PC-3 (cell line): ENCODE results near the gene COL8A2. TPM values are rescaled to one million over a fixed set of nuclear protein-coding genes. Genes with fewer than 3 reads are reported as not detected.

Experiments used
- ATAC-seq: fragments of 200-7000 bp; cut with Tn5 transposase; 2 replicates; pipeline ENCODE4 v1.9.1; 2020; ENCODE audit warnings: mild to moderate bottlenecking, moderate library complexity
- BruUV-seq: library from RNA; stranded (reverse); fragments of 400-500 nt; replicated peaks from 2 replicates; lab custom pipeline; 2021; lab: Mats Ljungman, UMichigan
- CTCF ChIA-PET: fragments of 300-600 bp; sonication (Branson Sonifier 250); formaldehyde crosslinking; loops from one replicate; lab custom pipeline; 2022; ENCODE audit warnings: antibody characterized with exemption; lab: Charles Lee
- POLR2A ChIA-PET: fragments of 300-600 bp; sonication (Branson Sonifier 250); formaldehyde crosslinking; loops from one replicate; lab custom pipeline; 2022; ENCODE audit warnings: antibody characterized with exemption; ENCODE audit not compliant: unreplicated experiment; lab: Charles Lee
- DNase-seq: peaks from one replicate; pipeline ENCODE4 v3.0.0-alpha.2; 2015
- H2AFZ ChIP-seq: fragments of 300-600 bp; sonication (generic); 2 replicates; pipeline ENCODE4 v1.6.0; 2016; ENCODE audit warnings: antibody characterized with exemption, low read length
- H3F3A ChIP-seq: fragments of 300-600 bp; sonication (generic); one replicate; pipeline ENCODE4 v1.6.0; 2017; ENCODE audit warnings: antibody characterized with exemption, low read length, control low read depth, mild to moderate bottlenecking; ENCODE audit not compliant: unreplicated experiment
- H3K27ac ChIP-seq: fragments of 300-600 bp; sonication (generic); 2 replicates; pipeline ENCODE4 v1.5.1; 2016; ENCODE audit warnings: mild to moderate bottlenecking, low read length
- H3K27me3 ChIP-seq: fragments of 300-600 bp; sonication (generic); 2 replicates; pipeline ENCODE4 v1.6.1; 2016; ENCODE audit warnings: low read length, mixed read lengths
- H3K36me3 ChIP-seq: fragments of 300-600 bp; sonication (generic); 2 replicates; pipeline ENCODE4 v1.6.1; 2016; ENCODE audit warnings: low read depth, mixed run types, low read length, mixed read lengths
- H3K4me1 ChIP-seq: fragments of 300-600 bp; sonication (generic); 2 replicates; pipeline ENCODE4 v1.5.1; 2016; ENCODE audit warnings: low read length; ENCODE audit not compliant: insufficient read depth
- H3K4me2 ChIP-seq: fragments of 300-600 bp; sonication (generic); 2 replicates; pipeline ENCODE4 v1.6.0; 2016; ENCODE audit warnings: low read length
- H3K4me3 ChIP-seq: fragments of 300-600 bp; sonication (generic); 2 replicates; pipeline ENCODE4 v1.5.1; 2016; ENCODE audit warnings: mild to moderate bottlenecking, low read length, mixed read lengths
- H3K79me2 ChIP-seq: fragments of 300-600 bp; sonication (generic); 2 replicates; pipeline ENCODE4 v1.6.1; 2017; ENCODE audit warnings: low read length, mixed read lengths
- H3K9ac ChIP-seq: fragments of 300-600 bp; sonication (generic); 2 replicates; pipeline ENCODE4 v1.6.0; 2016; ENCODE audit warnings: mild to moderate bottlenecking, low read length
- H3K9me2 ChIP-seq: fragments of 300-600 bp; sonication (generic); replicated peaks from 2 replicates; pipeline ENCODE4 v1.6.1; 2016; ENCODE audit warnings: mixed run types, low read length, mixed read lengths
- H3K9me3 ChIP-seq: fragments of 300-600 bp; sonication (generic); 2 replicates; pipeline ENCODE4 v1.6.1; 2016; ENCODE audit warnings: low read length, mixed read lengths
- H4K20me1 ChIP-seq: fragments of 300-600 bp; sonication (generic); 2 replicates; pipeline ENCODE4 v1.6.1; 2016; ENCODE audit warnings: low read length, mixed read lengths
- EZH2 ChIP-seq: fragments of 300-600 bp; sonication (generic); IDR thresholded peaks from one replicate; pipeline ENCODE4 v1.6.1; 2017; ENCODE audit warnings: antibody characterized with exemption, mild to moderate bottlenecking, low read length; ENCODE audit not compliant: unreplicated experiment
- EZH2phosphoT487 ChIP-seq: fragments of 300-600 bp; sonication (generic); IDR thresholded peaks from 2 replicates; pipeline ENCODE4 v1.6.1; 2018; ENCODE audit warnings: mild to moderate bottlenecking, antibody characterized with exemption, low read length, borderline replicate concordance
- intact Hi-C: fragments of 100-400 bp; cut with micrococcal nuclease; formaldehyde crosslinking; loops from 2 replicates; pipeline ENCODE4 v1.9.0; 2023
- total RNA-seq: library from RNA; depleted of rRNA; stranded (reverse); fragments of >200 nt; gene quantifications from 2 replicates; pipeline ENCODE4 v1.2.3, GENCODE V29; 2014
- TF ChIP-seq, protein P1 (sequence below): fragments of 300-600 bp; sonication (generic); conservative IDR thresholded peaks from 2 replicates; pipeline ENCODE4 v1.5.1; 2017; ENCODE audit warnings: antibody characterized with exemption, low read depth, mild to moderate bottlenecking, low read length

Gene COL8A2
- total RNA-seq, 1 experiment from 2014 or later, result 0.26 TPM

DNA sequence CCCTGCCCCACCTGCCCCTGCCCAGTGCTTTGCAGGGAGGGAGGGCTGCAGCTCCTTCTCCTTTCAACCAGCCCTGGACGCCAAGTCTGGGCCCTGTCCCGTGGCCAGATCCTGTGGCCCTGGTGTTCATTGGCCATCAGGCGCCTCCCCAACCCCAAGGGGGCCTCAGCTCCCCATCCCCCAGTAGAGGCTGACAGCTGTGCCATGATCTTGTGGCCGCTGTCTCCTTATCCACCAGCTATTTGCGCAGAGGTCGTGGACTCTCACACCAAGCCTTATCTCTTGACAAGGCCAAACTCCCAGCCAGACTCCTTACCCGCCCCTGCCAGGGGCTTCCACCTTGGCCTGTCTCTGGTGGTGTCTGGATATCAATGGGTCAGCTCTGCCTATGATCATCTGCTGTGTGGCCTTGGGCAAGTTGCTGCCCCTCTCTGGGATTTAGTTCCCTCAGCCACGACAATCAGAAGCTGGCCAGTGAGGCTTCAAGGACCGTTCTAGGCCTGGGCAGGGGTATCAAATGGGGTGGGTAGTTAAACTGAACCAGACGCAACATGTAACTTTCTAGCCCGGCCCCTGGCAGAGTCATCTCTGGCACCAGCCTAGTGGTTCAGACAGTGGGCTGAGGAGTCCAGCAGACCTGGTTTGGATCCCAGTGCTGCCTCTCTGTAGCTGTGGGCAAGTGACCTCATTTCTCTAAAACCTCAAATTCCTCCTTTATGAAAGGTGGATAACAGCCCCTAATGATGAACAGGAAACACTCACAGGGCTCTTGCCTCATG lies 3.3 kb upstream of the COL8A2 start:
- DNase-seq (no peak), ATAC-seq (no peak)
- peaks cover 4% of the 10 kb centered on the region for H3K4me1 ChIP-seq
- intact Hi-C loops, result no loop called here
- H3K4me3 ChIP-seq, result no peak overlapping the region
- CTCF ChIA-PET, result no interaction called here
- no peak overlapping the region for H2AFZ ChIP-seq
- peaks cover 9% of the 10 kb centered on the region; the same call in 1 of the 2 replicates for H3K27me3 ChIP-seq
- H3K9ac ChIP-seq, result no peak overlapping the region
- no peaks in the 10 kb centered on the region for H3K9me3 ChIP-seq
- H3K9me2 ChIP-seq, result no peaks in the 10 kb centered on the region
- H3K79me2 ChIP-seq, result no peaks in the 10 kb centered on the region
- H3K36me3 ChIP-seq, result no peaks in the 10 kb centered on the region
- no peak overlapping the region for H3K4me2 ChIP-seq
- TF ChIP-seq EZH2 (no peak), EZH2phosphoT487 (no peak)
- TF ChIP-seq, protein P1, sequence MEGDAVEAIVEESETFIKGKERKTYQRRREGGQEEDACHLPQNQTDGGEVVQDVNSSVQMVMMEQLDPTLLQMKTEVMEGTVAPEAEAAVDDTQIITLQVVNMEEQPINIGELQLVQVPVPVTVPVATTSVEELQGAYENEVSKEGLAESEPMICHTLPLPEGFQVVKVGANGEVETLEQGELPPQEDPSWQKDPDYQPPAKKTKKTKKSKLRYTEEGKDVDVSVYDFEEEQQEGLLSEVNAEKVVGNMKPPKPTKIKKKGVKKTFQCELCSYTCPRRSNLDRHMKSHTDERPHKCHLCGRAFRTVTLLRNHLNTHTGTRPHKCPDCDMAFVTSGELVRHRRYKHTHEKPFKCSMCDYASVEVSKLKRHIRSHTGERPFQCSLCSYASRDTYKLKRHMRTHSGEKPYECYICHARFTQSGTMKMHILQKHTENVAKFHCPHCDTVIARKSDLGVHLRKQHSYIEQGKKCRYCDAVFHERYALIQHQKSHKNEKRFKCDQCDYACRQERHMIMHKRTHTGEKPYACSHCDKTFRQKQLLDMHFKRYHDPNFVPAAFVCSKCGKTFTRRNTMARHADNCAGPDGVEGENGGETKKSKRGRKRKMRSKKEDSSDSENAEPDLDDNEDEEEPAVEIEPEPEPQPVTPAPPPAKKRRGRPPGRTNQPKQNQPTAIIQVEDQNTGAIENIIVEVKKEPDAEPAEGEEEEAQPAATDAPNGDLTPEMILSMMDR, result no peak
- POLR2A ChIA-PET, result interaction anchor here (0.6 kb wide), 1 partner anchor 14 kb away, joined by 3 read pairs; no protein-coding TSS in a partner anchor
- no peaks in the 10 kb centered on the region for H4K20me1 ChIP-seq
- no peak overlapping the region for H3K27ac ChIP-seq
- H3F3A ChIP-seq, result no peaks in the 10 kb centered on the region
- no TSS peak for BruUV-seq

DNA sequence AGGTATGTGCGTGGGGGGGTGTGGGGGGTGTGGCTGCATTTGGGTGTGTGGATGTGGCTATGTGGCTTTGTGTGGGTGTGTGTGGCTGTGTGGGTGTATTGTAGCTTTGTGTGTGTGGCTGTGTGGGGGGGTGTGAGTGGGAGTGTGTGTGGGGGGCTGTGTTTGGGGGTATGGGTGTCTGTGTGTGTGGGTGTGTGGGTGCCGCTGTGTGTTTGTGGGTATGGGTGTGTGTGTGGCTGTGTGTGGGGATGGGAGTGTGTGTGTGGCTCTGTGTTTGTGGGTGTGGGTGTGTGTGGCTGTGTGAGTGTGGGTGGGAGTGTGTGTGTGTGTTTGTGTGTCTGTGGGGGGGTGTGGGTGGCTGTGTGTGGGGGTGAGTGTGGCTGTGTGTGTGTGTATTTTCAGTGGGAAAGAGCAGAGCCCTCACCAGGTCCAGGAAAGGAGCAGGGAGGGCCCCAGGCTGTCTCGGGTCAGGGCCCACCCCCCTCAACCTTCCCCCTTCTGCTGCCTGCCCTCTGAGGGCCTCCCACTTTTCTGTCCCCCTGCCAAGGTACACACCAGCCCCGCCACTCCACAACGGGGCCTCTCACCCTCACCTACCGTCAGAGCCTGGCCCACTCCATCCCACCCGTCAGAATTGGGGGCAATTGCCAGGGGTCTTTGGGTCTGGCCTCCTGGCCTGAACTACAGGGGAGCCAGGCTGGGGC lies 1.9 kb upstream of the COL8A2 start:
- H3K9ac ChIP-seq, result no peak overlapping the region
- intact Hi-C loops, result no loop called here
- H3K9me3 ChIP-seq, result no peaks in the 10 kb centered on the region
- H3K9me2 ChIP-seq, result no peaks in the 10 kb centered on the region
- no peak overlapping the region for H3K27ac ChIP-seq
- peaks cover 9% of the 10 kb centered on the region; the same call in 1 of the 2 replicates for H3K27me3 ChIP-seq
- no peaks in the 10 kb centered on the region for H4K20me1 ChIP-seq
- no peaks in the 10 kb centered on the region for H3K4me1 ChIP-seq
- H2AFZ ChIP-seq, result no peak overlapping the region
- no peaks in the 10 kb centered on the region for H3K79me2 ChIP-seq
- TF ChIP-seq EZH2, result no peak
- TF ChIP-seq EZH2phosphoT487, result no peak
- TF ChIP-seq, protein P1, result no peak
- ATAC-seq (no peak), DNase-seq (no peak)
- BruUV-seq, result no TSS peak
- no peak overlapping the region for H3K4me2 ChIP-seq
- no peak overlapping the region for H3K4me3 ChIP-seq
- no peaks in the 10 kb centered on the region for H3K36me3 ChIP-seq
- H3F3A ChIP-seq, result no peaks in the 10 kb centered on the region
- POLR2A ChIA-PET, result no interaction called here
- CTCF ChIA-PET, result no interaction called here
